BJ (cell line): Measurements from ENCODE around the gene PPY. TPM values are rescaled to one million over a fixed set of nuclear protein-coding genes. Genes with fewer than 3 reads are reported as not detected.
"Not testable (repeated sequence)": the region's sequence is repeated elsewhere in the genome, so short reads cannot be mapped to it uniquely, and the experiment has no call there.

ENCODE experiments used
- CTCF ChIA-PET: fragments of 350-600 bp; formaldehyde crosslinking; extraction: SDS; loops from one replicate; lab custom pipeline; 2021; ENCODE audit warnings: antibody characterized with exemption, inconsistent platforms; lab: Yijun Ruan, JAX
- POLR2A ChIA-PET: fragments of 300-600 bp; sonication (Branson Sonifier 250); formaldehyde crosslinking; extraction: SDS; loops from one replicate; lab custom pipeline; 2021; ENCODE audit warnings: antibody characterized with exemption; lab: Charles Lee
- DNase-seq: peaks from one replicate; pipeline ENCODE4 v3.0.0-alpha.2; 2011; ENCODE audit warnings: low read depth
- H3K27me3 ChIP-seq: 2 replicates; pipeline ENCODE4 v1.6.0; 2011; ENCODE audit warnings: low read length; ENCODE audit not compliant: control insufficient read depth, insufficient read depth
- H3K36me3 ChIP-seq: 2 replicates; pipeline ENCODE4 v1.5.1; 2011; ENCODE audit warnings: low read length; ENCODE audit not compliant: control insufficient read depth, insufficient read depth
- H3K4me3 ChIP-seq: 2 replicates; pipeline ENCODE4 v1.5.1; 2011; ENCODE audit warnings: low read depth, mild to moderate bottlenecking, control low read depth, low read length
- polyA plus RNA-seq: library from polyadenylated mRNA; depleted of rRNA; stranded (reverse); fragments of >200 nt; gene quantifications from 2 replicates; pipeline ENCODE4 v1.2.3, GENCODE V29; 2011
- TF ChIP-seq, protein P1 (sequence below): IDR thresholded peaks from 2 replicates; pipeline ENCODE4 v1.5.1; 2011; ENCODE audit warnings: low read depth, mild to moderate bottlenecking, control low read depth, inconsistent platforms, low read length, moderate library complexity; ENCODE audit not compliant: insufficient read depth

PPY gene
- polyA plus RNA-seq, 1 experiment, result not detected

GRCh38 chr17:43970366-43970765 is 28.1 kb upstream of the PPY start:
- CTCF ChIA-PET, result interaction anchor here (0.9 kb wide), 1 partner anchor 10 kb away, joined by 3 read pairs; no protein-coding TSS in a partner anchor
- Histone ChIP-seq H3K4me3 (no peak overlapping the region), H3K27me3 (peaks cover 8% of the 10 kb centered on the region), H3K36me3 (no peaks in the 10 kb centered on the region)
- TF ChIP-seq, protein P1, sequence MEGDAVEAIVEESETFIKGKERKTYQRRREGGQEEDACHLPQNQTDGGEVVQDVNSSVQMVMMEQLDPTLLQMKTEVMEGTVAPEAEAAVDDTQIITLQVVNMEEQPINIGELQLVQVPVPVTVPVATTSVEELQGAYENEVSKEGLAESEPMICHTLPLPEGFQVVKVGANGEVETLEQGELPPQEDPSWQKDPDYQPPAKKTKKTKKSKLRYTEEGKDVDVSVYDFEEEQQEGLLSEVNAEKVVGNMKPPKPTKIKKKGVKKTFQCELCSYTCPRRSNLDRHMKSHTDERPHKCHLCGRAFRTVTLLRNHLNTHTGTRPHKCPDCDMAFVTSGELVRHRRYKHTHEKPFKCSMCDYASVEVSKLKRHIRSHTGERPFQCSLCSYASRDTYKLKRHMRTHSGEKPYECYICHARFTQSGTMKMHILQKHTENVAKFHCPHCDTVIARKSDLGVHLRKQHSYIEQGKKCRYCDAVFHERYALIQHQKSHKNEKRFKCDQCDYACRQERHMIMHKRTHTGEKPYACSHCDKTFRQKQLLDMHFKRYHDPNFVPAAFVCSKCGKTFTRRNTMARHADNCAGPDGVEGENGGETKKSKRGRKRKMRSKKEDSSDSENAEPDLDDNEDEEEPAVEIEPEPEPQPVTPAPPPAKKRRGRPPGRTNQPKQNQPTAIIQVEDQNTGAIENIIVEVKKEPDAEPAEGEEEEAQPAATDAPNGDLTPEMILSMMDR, result no peak
- DNase-seq, result no peak
- POLR2A ChIA-PET, result no interaction called here

DNA sequence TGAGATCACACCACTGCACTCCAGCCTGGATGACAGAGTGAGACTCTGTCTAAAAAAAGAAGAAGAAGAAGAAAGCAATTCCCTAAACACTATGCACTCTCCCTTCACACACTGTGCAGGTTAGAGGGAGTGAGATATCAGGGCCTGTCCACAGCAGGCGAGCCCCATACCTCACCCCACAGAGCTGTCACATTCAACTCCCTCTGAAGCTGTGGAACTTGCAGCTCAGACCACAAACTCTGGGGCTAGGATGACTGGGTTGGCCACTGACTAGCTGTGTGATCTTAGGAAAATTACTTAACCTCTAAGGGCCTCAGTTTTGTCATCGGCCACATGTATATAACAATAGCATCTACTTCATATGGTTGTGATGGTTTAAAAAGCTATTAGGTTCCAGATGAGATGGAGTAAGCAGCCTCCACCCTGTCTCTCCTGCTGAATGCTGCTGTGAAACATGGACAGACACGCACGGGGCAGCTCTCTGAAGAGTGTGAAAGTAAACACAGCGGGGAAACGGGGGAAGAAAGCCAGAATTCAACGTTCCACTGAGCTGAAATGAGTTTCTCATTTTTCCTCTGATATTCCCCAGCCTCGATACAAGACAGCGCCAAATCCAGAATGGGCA is 25.1 kb upstream of the PPY start:
- TF ChIP-seq, protein P1, result no peak
- no peak overlapping the region for H3K4me3 ChIP-seq
- no peak for DNase-seq
- ChIA-PET CTCF (interaction anchor here (0.9 to 3.0 kb wide), 6 partner anchors 16 to 58 kb away, joined by 3 to 13 read pairs (median 4); no protein-coding TSS in a partner anchor), POLR2A (no interaction called here)
- H3K27me3 ChIP-seq, result 0 out of 2 replicates have a peak, but pooled peaks cover 1% of the 10 kb centered on the region
- no peaks in the 10 kb centered on the region for H3K36me3 ChIP-seq

GRCh38 chr17:43966276-43966675 is 24.0 kb upstream of the PPY start:
- TF ChIP-seq, protein P1, result no peak
- no peaks in the 10 kb centered on the region for H3K36me3 ChIP-seq
- H3K4me3 ChIP-seq, result no peak overlapping the region
- H3K27me3 ChIP-seq, result peaks cover 4% of the 10 kb centered on the region; the same call in 1 of the 2 replicates
- POLR2A ChIA-PET, result no interaction called here
- DNase-seq, result no peak
- CTCF ChIA-PET, result interaction anchor here (3.0 kb wide), 1 partner anchor 28 kb away, joined by 10 read pairs; no protein-coding TSS in a partner anchor

- Histone ChIP-seq H3K36me3 (no peaks in the 10 kb centered on the region), H3K27me3 (peaks cover 4% of the 10 kb centered on the region; the same call in 1 of the 2 replicates), H3K4me3 (no peak overlapping the region)
- DNase-seq, result no peak
- TF ChIP-seq, protein P1, result no peak
- ChIA-PET POLR2A (no interaction called here), CTCF (interaction anchor here (1.2 to 2.6 kb wide), 5 partner anchors 10 to 79 kb away, joined by 3 to 13 read pairs (median 4); no protein-coding TSS in a partner anchor)
Observed at GRCh38 chr17:43962479-43962878, 20.2 kb upstream of the PPY start.

GRCh38 chr17:43961954-43962353 is 19.7 kb upstream of the PPY start:
- POLR2A ChIA-PET, result no interaction called here
- CTCF ChIA-PET, result interaction anchor here (1.2 to 2.6 kb wide), 4 partner anchors 10 to 79 kb away, joined by 4 to 13 read pairs (median 4); no protein-coding TSS in a partner anchor
- TF ChIP-seq, protein P1, result no peak

GRCh38 chr17:43961292-43961691 is 19.0 kb upstream of the PPY start:
- DNase-seq, H3K36me3 ChIP-seq, POLR2A ChIA-PET, H3K27me3 ChIP-seq, H3K4me3 ChIP-seq: not testable (repeated sequence)
- CTCF ChIA-PET, result interaction anchor here (1.2 to 2.6 kb wide), 3 partner anchors 9 to 18 kb away, joined by 4 to 13 read pairs (median 4); no protein-coding TSS in a partner anchor

More at GRCh38 chr17:43961954-43962353, 19.7 kb upstream of the PPY start:
- Histone ChIP-seq H3K36me3 (no peaks in the 10 kb centered on the region), H3K27me3 (peaks cover 4% of the 10 kb centered on the region; the same call in 1 of the 2 replicates), H3K4me3 (no peak overlapping the region)
- DNase-seq, result no peak
